Measurements from ENCODE around the gene DGKZ. TPM values are rescaled to one million over a fixed set of nuclear protein-coding genes. Genes with fewer than 3 reads are reported as not detected.

DGKZ gene
- total RNA-seq, 1 experiment from 2014 or later = 68.9 TPM

- Histone ChIP-seq H3K18ac (ENCODE audit: insufficient read length, low read depth, low read length) (no peak overlapping the region), H3K56ac (ENCODE audit: insufficient read length, low read depth, low read length) (no peak overlapping the region), H3K27me3 (ENCODE audit: insufficient read depth, low read length) (no peaks in the 10 kb centered on the region), H2AFZ (ENCODE audit: low read length) (no peak overlapping the region), H3K23me2 (ENCODE audit: insufficient read length, low read depth, low read length, poor library complexity, severe bottlenecking) (no peaks in the 10 kb centered on the region), H3K4me2 (ENCODE audit: insufficient read depth, insufficient read length, low read length) (no peak overlapping the region), H4K8ac (replicated peaks; ENCODE audit: insufficient read length, low read depth, low read length) (no peak overlapping the region), H3K4me1 (ENCODE audit: insufficient read depth, low read length) (no peaks in the 10 kb centered on the region), H2BK15ac (ENCODE audit: low read depth, low read length) (no peak overlapping the region), H3T11ph (ENCODE audit: low read length) (no peak overlapping the region), H3K4ac (ENCODE audit: low read depth, low read length) (no peak overlapping the region), H3K27ac (ENCODE audit: insufficient read length, low read depth, low read length) (no peak overlapping the region), H2BK20ac (ENCODE audit: low read depth, low read length, poor library complexity, severe bottlenecking) (no peak overlapping the region), H2BK120ac (ENCODE audit: low read depth, low read length, poor library complexity, severe bottlenecking) (no peak overlapping the region), H3K23ac (ENCODE audit: insufficient read length, low read depth, low read length) (no peak overlapping the region), H3K79me2 (ENCODE audit: insufficient read depth, low read length) (no peaks in the 10 kb centered on the region), H4K5ac (ENCODE audit: insufficient read length, low read depth, low read length) (no peak overlapping the region), H3K14ac (ENCODE audit: insufficient read depth, low read length) (no peak overlapping the region), H3K9me3 (ENCODE audit: control insufficient read depth, low read depth, low read length) (no peaks in the 10 kb centered on the region), H4K91ac (ENCODE audit: insufficient read length, low read depth, low read length) (no peak overlapping the region), H2BK5ac (ENCODE audit: insufficient read length, low read length) (no peak overlapping the region), H2AK5ac (ENCODE audit: insufficient read length, low read length) (no peak overlapping the region), H3K79me1 (ENCODE audit: insufficient read depth, low read depth, low read length, poor library complexity, severe bottlenecking) (no peaks in the 10 kb centered on the region), H2BK12ac (ENCODE audit: insufficient read length, low read depth, low read length) (no peak overlapping the region), H4K20me1 (ENCODE audit: control insufficient read depth, insufficient read depth, insufficient read length) (no peaks in the 10 kb centered on the region), H3K9ac (ENCODE audit: extremely low read depth, insufficient read length, low read length) (no peak overlapping the region)
- no CpG with 5 or more reads among the region's 16 CpGs for whole genome bisulfite sequencing (ENCODE audit: extremely low coverage, insufficient read length, low lambda C conversion rate)
- Mint-ChIP-seq H3K27ac (peak overlapping the region in 1 of 3 experiments; percentile 56; a peak in 2 of 7 replicates), H3K36me3 (ENCODE audit: insufficient read depth in 1 of 3, low read depth in 3 of 3) (peaks cover 0 to 4% (median 0%) of the 10 kb centered on the region in 3 experiments; a peak in 3 of 7 replicates), H3K4me1 (peaks cover 6 to 8% of the 10 kb centered on the region in 2 experiments; a peak in 2 of 4 replicates), H3K9me3 (no peaks in the 10 kb centered on the region), H3K27me3 (ENCODE audit: low read depth) (no peaks in the 10 kb centered on the region; the same call in 1 of the 2 replicates), H3K4me3 (no peak overlapping the region; a peak in 1 of 5 replicates)
- peak; percentile 94 for TF ChIP-seq CTCF (conservative IDR thresholded peaks at IDR 0.05)
- DNase-seq = peak; percentile 93
Measured at GRCh38 chr11:46315033-46315738, 32.1 kb upstream of the DGKZ start.
